SK-N-SH (cell line): ENCODE measurements around the gene PRPH. TPM values are rescaled to one million over a fixed set of nuclear protein-coding genes. Genes with fewer than 3 reads are reported as not detected.

Experiments used
- CTCF ChIA-PET: fragments of 300-600, 350-600 bp; formaldehyde crosslinking; extraction: SDS; loops from one replicate; lab custom pipeline; 2021; lab: Yijun Ruan, JAX
- POLR2A ChIA-PET: fragments of 350-600 bp; sonication (Branson Sonifier 250); formaldehyde crosslinking; extraction: SDS; loops from one replicate; lab custom pipeline; 2020; ENCODE audit warnings: antibody characterized with exemption, inconsistent platforms; lab: Yijun Ruan, JAX
- DNase-seq: peaks from one replicate; pipeline ENCODE4 v3.0.0; 2012
- H2AFZ ChIP-seq: fragments of 200-600 bp; sonication (generic); 2 replicates; pipeline ENCODE4 v1.8.1; 2016; ENCODE audit warnings: antibody characterized with exemption, mild to moderate bottlenecking, low read depth
- H3F3A ChIP-seq: fragments of 200-600 bp; sonication (generic); replicated peaks from 2 replicates; pipeline ENCODE3; 2016; ENCODE audit warnings: antibody characterized with exemption, mild to moderate bottlenecking; ENCODE audit not compliant: insufficient read depth
- H3K27ac ChIP-seq, 2 experiments: fragments of 200-500 bp in 1 of 2; fragments of 200-600 bp in 1 of 2; sonication (Bioruptor generic) in 1 of 2; sonication (generic), shearing (Covaris generic) in 1 of 2; 2 replicates each; pipeline versions ENCODE4 v1.5.1 to v1.6.1; 2014 to 2016; ENCODE audit warnings: low read depth in 2 of 2, inconsistent platforms in 1 of 2, low read length in 1 of 2, mild to moderate bottlenecking in 1 of 2, mixed read lengths in 1 of 2
- H3K27me3 ChIP-seq: fragments of 200-600 bp; sonication (generic), shearing (Covaris generic); 2 replicates; pipeline ENCODE4 v1.6.1; 2016; ENCODE audit warnings: mixed run types; ENCODE audit not compliant: insufficient read depth
- H3K36me3 ChIP-seq, 2 experiments: fragments of 200-500 bp in 1 of 2; fragments of 200-600 bp in 1 of 2; sonication (Bioruptor generic) in 1 of 2; sonication (generic) in 1 of 2; replicated peaks in 1 of 2; 2 replicates each; pipeline versions ENCODE3 to v1.5.1; 2014 to 2016; ENCODE audit warnings: low read length in 1 of 2, mild to moderate bottlenecking in 1 of 2; ENCODE audit not compliant: insufficient read depth in 2 of 2, control insufficient read depth in 1 of 2
- H3K4me1 ChIP-seq, 2 experiments: fragments of 200-500 bp in 1 of 2; fragments of 200-600 bp in 1 of 2; sonication (Bioruptor generic) in 1 of 2; sonication (generic), shearing (Covaris generic) in 1 of 2; 2 replicates each; pipeline versions ENCODE4 v1.5.1 to v1.6.1; 2014 to 2016; ENCODE audit warnings: low read depth in 1 of 2, low read length in 1 of 2, mixed run types in 1 of 2; ENCODE audit not compliant: insufficient read depth in 2 of 2, control insufficient read depth in 1 of 2
- H3K4me2 ChIP-seq: fragments of 200-600 bp; sonication (generic), shearing (Covaris generic); 2 replicates; pipeline ENCODE4 v1.6.1; 2017; ENCODE audit warnings: mixed run types
- H3K4me3 ChIP-seq, 2 experiments: fragments of 200-500 bp in 1 of 2; fragments of 200-600 bp in 1 of 2; sonication (Bioruptor generic) in 1 of 2; sonication (generic), shearing (Covaris generic) in 1 of 2; 2 replicates each; pipeline versions ENCODE4 v1.5.1 to v1.8.1; 2014 to 2016; ENCODE audit warnings: low read depth in 2 of 2, inconsistent platforms in 1 of 2, low read length in 1 of 2, mild to moderate bottlenecking in 1 of 2, mixed read lengths in 1 of 2, moderate library complexity in 1 of 2
- H3K79me2 ChIP-seq: fragments of 200-600 bp; sonication (generic); 2 replicates; pipeline ENCODE4 v1.8.1; 2017; ENCODE audit warnings: mild to moderate bottlenecking; ENCODE audit not compliant: insufficient read depth
- H3K9ac ChIP-seq: fragments of 200-600 bp; sonication (generic); 2 replicates; pipeline ENCODE4 v1.6.1; 2017; ENCODE audit warnings: mixed run types
- H3K9me2 ChIP-seq: fragments of 200-600 bp; sonication (generic); 2 replicates; pipeline ENCODE4 v1.6.1; 2017; ENCODE audit warnings: mixed run types
- H3K9me3 ChIP-seq: fragments of 200-600 bp; sonication (generic); 2 replicates; pipeline ENCODE4 v1.6.1; 2017; ENCODE audit warnings: mixed run types, mild to moderate bottlenecking, moderate library complexity
- H4K20me1 ChIP-seq: fragments of 200-600 bp; sonication (generic); 2 replicates; pipeline ENCODE4 v1.6.1; 2017; ENCODE audit warnings: mild to moderate bottlenecking, mixed run types; ENCODE audit not compliant: insufficient read depth
- CHD2 ChIP-seq: fragments of 150-350 bp; IDR thresholded peaks from 2 replicates; pipeline ENCODE4 v1.6.1; 2018; ENCODE audit warnings: low read length; ENCODE audit not compliant: partially characterized antibody
- ELF1 ChIP-seq: IDR thresholded peaks from 2 replicates; pipeline ENCODE4 v1.4.0; 2012
- EP300 ChIP-seq, 2 experiments: IDR thresholded peaks; 2 replicates each; pipeline versions ENCODE4 v1.4.0 to v1.6.1; 2012; ENCODE audit warnings: borderline replicate concordance in 1 of 2, low read depth in 1 of 2, low read length in 1 of 2
- FOXJ3 ChIP-seq: sonication (generic); formaldehyde crosslinking; IDR thresholded peaks from 2 replicates; pipeline ENCODE4 v1.5.1; 2020; ENCODE audit warnings: mild to moderate bottlenecking, missing genetic modification reagents
- FOXM1 ChIP-seq: IDR thresholded peaks from 2 replicates; pipeline ENCODE4 v1.4.0; 2012; ENCODE audit warnings: low read depth, mild to moderate bottlenecking
- GABPA ChIP-seq: IDR thresholded peaks from 2 replicates; pipeline ENCODE4 v1.4.0; 2012; ENCODE audit warnings: low read depth, mild to moderate bottlenecking
- GATA2 ChIP-seq: sonication (generic); formaldehyde crosslinking; IDR thresholded peaks from 2 replicates; pipeline ENCODE4 v1.5.0; 2020; ENCODE audit warnings: mild to moderate bottlenecking, missing genetic modification reagents
- MEF2A ChIP-seq: IDR thresholded peaks from 2 replicates; pipeline ENCODE4 v1.4.0; 2012; ENCODE audit warnings: low read depth, borderline replicate concordance
- MXI1 ChIP-seq: IDR thresholded peaks from 2 replicates; pipeline ENCODE4 v1.6.1; 2012; ENCODE audit warnings: mild to moderate bottlenecking, low read depth, low read length, improper control_type of control experiment
- NFIC ChIP-seq: IDR thresholded peaks from 2 replicates; pipeline ENCODE4 v1.4.0; 2012; ENCODE audit warnings: borderline replicate concordance
- RAD21 ChIP-seq: IDR thresholded peaks from 2 replicates; pipeline ENCODE4 v1.6.1; 2012; ENCODE audit warnings: mild to moderate bottlenecking, low read length
- RCOR1 ChIP-seq: fragments of 150-350 bp; IDR thresholded peaks from 2 replicates; pipeline ENCODE4 v1.6.1; 2017; ENCODE audit warnings: antibody characterized with exemption, low read length
- RFX5 ChIP-seq: IDR thresholded peaks from 2 replicates; pipeline ENCODE4 v1.6.1; 2012; ENCODE audit warnings: mild to moderate bottlenecking, improper control_type of control experiment, low read length
- SIN3A ChIP-seq: IDR thresholded peaks from 2 replicates; pipeline ENCODE4 v1.6.1; 2012; ENCODE audit warnings: low read depth, mild to moderate bottlenecking, low read length, moderate library complexity, borderline replicate concordance
- TAF1 ChIP-seq: IDR thresholded peaks from 2 replicates; pipeline ENCODE4 v1.6.1; 2012; ENCODE audit warnings: low read depth, mild to moderate bottlenecking, low read length, moderate library complexity, borderline replicate concordance
- TCF12 ChIP-seq: IDR thresholded peaks from 2 replicates; pipeline ENCODE4 v1.4.0; 2012
- TEAD4 ChIP-seq: IDR thresholded peaks from 2 replicates; pipeline ENCODE4 v1.4.0; 2012; ENCODE audit warnings: mild to moderate bottlenecking, borderline replicate concordance; ENCODE audit not compliant: insufficient read depth
- WGBS: methylation state at CpG from one replicate; pipeline ENCODE4 v1.1.6; 2017; ENCODE audit warnings: low lambda C conversion rate; 5-methylcytosine and 5-hydroxymethylcytosine counted together
- polyA plus RNA-seq, 3 experiments: library from polyadenylated mRNA; depleted of rRNA; stranded (reverse); fragments of >200 nt; gene quantifications; 2 replicates each; pipeline ENCODE4 v1.2.3, GENCODE V29; 2012
- TF ChIP-seq, protein P1 (sequence below): fragments of 150-350 bp; IDR thresholded peaks from 2 replicates; pipeline ENCODE4 v1.6.1; 2016; ENCODE audit warnings: mild to moderate bottlenecking, low read depth, low read length
- TF ChIP-seq, protein P2 (sequence below): fragments of 200-600 bp; sonication (generic); IDR thresholded peaks from 2 replicates; pipeline ENCODE4 v1.6.1; 2017; ENCODE audit warnings: antibody characterized with exemption, mild to moderate bottlenecking, moderate library complexity
- TF ChIP-seq, protein P3 (sequence below): IDR thresholded peaks from 2 replicates; pipeline ENCODE4; 2012

PRPH gene
- polyA plus RNA-seq, 1 of the 3 experiments (the other 2 are of a cell fraction) = 1.9 TPM

GRCh38 chr12:49340971-49341776 is 46.2 kb downstream of the PRPH start:
- TF ChIP-seq, protein P1, sequence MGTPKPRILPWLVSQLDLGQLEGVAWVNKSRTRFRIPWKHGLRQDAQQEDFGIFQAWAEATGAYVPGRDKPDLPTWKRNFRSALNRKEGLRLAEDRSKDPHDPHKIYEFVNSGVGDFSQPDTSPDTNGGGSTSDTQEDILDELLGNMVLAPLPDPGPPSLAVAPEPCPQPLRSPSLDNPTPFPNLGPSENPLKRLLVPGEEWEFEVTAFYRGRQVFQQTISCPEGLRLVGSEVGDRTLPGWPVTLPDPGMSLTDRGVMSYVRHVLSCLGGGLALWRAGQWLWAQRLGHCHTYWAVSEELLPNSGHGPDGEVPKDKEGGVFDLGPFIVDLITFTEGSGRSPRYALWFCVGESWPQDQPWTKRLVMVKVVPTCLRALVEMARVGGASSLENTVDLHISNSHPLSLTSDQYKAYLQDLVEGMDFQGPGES = no peak
- TF ChIP-seq TAF1 (no peak), GATA2 (CRISPR knock-in tag) (no peak), RFX5 (no peak), GABPA (no peak), ELF1 (no peak), MXI1 (no peak), CHD2 (no peak), EP300 (IDR thresholded peaks at IDR 0.05; ENCODE audit: borderline replicate concordance in 1 of 2, low read depth in 1 of 2, low read length in 1 of 2) (no peak), RAD21 (no peak), MEF2A (no peak), TCF12 (no peak), FOXJ3 (CRISPR knock-in tag) (no peak), RCOR1 (no peak), NFIC (no peak), TEAD4 (no peak), FOXM1 (no peak), SIN3A (no peak)
- TF ChIP-seq, protein P2, sequence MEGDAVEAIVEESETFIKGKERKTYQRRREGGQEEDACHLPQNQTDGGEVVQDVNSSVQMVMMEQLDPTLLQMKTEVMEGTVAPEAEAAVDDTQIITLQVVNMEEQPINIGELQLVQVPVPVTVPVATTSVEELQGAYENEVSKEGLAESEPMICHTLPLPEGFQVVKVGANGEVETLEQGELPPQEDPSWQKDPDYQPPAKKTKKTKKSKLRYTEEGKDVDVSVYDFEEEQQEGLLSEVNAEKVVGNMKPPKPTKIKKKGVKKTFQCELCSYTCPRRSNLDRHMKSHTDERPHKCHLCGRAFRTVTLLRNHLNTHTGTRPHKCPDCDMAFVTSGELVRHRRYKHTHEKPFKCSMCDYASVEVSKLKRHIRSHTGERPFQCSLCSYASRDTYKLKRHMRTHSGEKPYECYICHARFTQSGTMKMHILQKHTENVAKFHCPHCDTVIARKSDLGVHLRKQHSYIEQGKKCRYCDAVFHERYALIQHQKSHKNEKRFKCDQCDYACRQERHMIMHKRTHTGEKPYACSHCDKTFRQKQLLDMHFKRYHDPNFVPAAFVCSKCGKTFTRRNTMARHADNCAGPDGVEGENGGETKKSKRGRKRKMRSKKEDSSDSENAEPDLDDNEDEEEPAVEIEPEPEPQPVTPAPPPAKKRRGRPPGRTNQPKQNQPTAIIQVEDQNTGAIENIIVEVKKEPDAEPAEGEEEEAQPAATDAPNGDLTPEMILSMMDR = no peak
- TF ChIP-seq, protein P3, sequence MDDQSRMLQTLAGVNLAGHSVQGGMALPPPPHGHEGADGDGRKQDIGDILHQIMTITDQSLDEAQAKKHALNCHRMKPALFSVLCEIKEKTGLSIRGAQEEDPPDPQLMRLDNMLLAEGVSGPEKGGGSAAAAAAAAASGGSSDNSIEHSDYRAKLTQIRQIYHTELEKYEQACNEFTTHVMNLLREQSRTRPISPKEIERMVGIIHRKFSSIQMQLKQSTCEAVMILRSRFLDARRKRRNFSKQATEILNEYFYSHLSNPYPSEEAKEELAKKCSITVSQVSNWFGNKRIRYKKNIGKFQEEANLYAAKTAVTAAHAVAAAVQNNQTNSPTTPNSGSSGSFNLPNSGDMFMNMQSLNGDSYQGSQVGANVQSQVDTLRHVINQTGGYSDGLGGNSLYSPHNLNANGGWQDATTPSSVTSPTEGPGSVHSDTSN = no peak
- WGBS = 85% methylated on average over 12 of the region's 14 CpGs
- Histone ChIP-seq H3K9ac (no peak overlapping the region), H3K27me3 (peaks cover 5% of the 10 kb centered on the region; the same call in 1 of the 2 replicates), H4K20me1 (no peaks in the 10 kb centered on the region), H3K4me2 (no peak overlapping the region), H3F3A (peaks cover 17% of the 10 kb centered on the region), H2AFZ (no peak overlapping the region), H3K79me2 (no peaks in the 10 kb centered on the region), H3K36me3 (no peaks in the 10 kb centered on the region), H3K4me3 (no peak overlapping the region), H3K9me3 (no peaks in the 10 kb centered on the region), H3K27ac (no peak overlapping the region), H3K9me2 (no peaks in the 10 kb centered on the region), H3K4me1 (peaks cover 5 to 31% of the 10 kb centered on the region in 2 experiments; a peak in 2 of 4 replicates)
- ChIA-PET CTCF (interaction anchor here (0.6 to 15.9 kb wide), 30 partner anchors 10 to 283 kb away, joined by 3 to 658 read pairs (median 6); partner anchors contain the start of genes LMBR1L, PRPH, SPATS2 and TROAP), POLR2A (interaction anchor here (2.7 kb wide), 1 partner anchor 18 kb away, joined by 9 read pairs; the partner anchor contains the start of gene TROAP)
- no peak for DNase-seq
